Sigmoid colon (tissue), 4 donors: ENCODE data around the gene FLG2.

Experiments
- EP300 ChIP-seq, 4 donors: sonication (generic); formaldehyde crosslinking; IDR thresholded peaks; one replicate each; pipeline ENCODE4 v1.6.1; 2017; ENCODE audit warnings: antibody characterized with exemption in 4 of 4
- POLR2AphosphoS5 ChIP-seq, 4 donors: sonication (generic); formaldehyde crosslinking; IDR thresholded peaks; one replicate each; pipeline ENCODE4 v1.6.1; 2017; ENCODE audit warnings: antibody characterized with exemption in 4 of 4
- TF ChIP-seq, protein P1 (sequence below), 4 experiments: fragments of 450-650 bp in 3 of 4; fragments of 200-600 bp in 1 of 4; IDR thresholded peaks; one replicate each; pipeline ENCODE4 v1.5.1; 2016 to 2019; ENCODE audit warnings: antibody characterized with exemption in 4 of 4, mild to moderate bottlenecking in 3 of 4, moderate library complexity in 2 of 4

DNA sequence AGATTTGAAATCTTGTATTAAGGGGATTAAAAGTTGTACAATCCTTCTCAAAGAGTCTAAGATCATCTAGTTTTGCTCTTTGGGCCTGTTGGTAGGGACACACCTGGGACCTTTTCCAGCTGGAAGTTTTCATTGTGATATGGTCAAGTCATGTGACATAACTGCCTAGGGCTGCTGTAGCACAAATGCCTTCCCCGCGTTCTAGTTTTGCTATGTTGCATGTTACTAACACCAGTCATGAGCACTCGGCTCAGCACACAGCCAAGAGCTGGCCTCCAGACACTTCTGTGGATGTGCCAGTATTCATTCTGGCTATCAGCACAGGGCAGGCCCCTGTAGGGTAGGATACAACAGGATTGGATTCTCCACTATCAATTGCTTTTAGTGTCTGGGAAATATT, 14.6 kb upstream of the FLG2 start:
- TF ChIP-seq, protein P1, sequence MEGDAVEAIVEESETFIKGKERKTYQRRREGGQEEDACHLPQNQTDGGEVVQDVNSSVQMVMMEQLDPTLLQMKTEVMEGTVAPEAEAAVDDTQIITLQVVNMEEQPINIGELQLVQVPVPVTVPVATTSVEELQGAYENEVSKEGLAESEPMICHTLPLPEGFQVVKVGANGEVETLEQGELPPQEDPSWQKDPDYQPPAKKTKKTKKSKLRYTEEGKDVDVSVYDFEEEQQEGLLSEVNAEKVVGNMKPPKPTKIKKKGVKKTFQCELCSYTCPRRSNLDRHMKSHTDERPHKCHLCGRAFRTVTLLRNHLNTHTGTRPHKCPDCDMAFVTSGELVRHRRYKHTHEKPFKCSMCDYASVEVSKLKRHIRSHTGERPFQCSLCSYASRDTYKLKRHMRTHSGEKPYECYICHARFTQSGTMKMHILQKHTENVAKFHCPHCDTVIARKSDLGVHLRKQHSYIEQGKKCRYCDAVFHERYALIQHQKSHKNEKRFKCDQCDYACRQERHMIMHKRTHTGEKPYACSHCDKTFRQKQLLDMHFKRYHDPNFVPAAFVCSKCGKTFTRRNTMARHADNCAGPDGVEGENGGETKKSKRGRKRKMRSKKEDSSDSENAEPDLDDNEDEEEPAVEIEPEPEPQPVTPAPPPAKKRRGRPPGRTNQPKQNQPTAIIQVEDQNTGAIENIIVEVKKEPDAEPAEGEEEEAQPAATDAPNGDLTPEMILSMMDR (IDR thresholded peaks at IDR 0.05) = no peak
- TF ChIP-seq POLR2AphosphoS5 (IDR thresholded peaks at IDR 0.05) (no peak), EP300 (IDR thresholded peaks at IDR 0.05) (no peak)
